ENCODE data around the gene SCFD2. TPM values are rescaled to one million over a fixed set of nuclear protein-coding genes. Genes with fewer than 3 reads are reported as not detected.

Gene SCFD2
- total and polyA plus RNA-seq, 7 donors: 5.8 to 13.3 (median 11.2) TPM

DNA sequence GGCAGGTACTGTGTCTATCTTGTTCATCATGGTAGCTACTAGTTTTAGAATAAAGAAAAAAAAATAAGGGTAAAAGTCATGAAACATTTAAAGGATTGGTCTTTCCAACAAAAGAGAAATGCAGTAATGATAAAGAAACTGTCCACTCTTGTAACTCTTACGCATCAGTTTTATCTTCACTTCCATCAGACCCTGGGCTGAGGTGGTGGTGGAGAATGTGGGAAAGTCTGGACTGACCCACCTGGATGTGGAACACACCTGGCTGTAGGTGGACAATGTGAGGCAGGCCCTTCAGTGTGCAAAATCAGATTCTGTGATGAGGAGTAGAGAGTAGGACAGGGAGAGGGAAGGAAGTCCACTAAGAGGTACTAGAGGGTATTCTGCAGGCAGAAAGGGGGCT, 375.2 kb downstream of the SCFD2 start:
- Histone ChIP-seq H3K36me3 (ENCODE audit: insufficient read depth in 1 of 2, low read depth in 1 of 2) (no peaks in the 10 kb centered on the region), H3K4me1 (no peaks in the 10 kb centered on the region), H3K27ac (no peak overlapping the region), H3K4me3 (no peak overlapping the region), H3K27me3 (ENCODE audit: insufficient read depth in 3 of 3, low read length in 2 of 3) (no peaks in the 10 kb centered on the region), H3K9me3 (no peaks in the 10 kb centered on the region)
- no peak for ATAC-seq
- TF ChIP-seq CTCF (IDR thresholded peaks at IDR 0.05): no peak
- intact Hi-C loops (cut with DNase I): no loop called here
- DNase-seq: no peak
- 97 to 100% (median 97%) methylated on average over 1 of the region's 1 CpG for WGBS, 3 donors

DNA sequence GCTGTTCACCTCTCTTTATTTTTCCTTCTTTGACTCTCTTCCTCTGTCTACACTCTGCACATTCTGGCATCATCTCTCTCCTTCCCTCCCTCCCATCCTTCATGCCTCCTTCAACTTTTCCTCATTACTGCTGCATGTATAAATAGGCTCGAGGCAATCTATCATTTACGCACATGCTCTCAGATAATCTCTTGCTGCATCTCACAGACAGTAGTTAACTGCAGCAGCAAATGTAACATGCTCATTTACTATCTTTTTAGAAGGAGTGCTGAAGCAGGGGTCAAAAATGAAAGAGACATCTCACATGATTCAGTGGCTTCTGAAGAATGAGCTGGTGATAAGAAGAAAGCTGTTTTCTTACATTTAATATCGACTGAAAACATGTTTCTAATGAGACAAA, 376.0 kb downstream of the SCFD2 start:
- H3K4me1 ChIP-seq: no peaks in the 10 kb centered on the region
- no peak overlapping the region for H3K4me3 ChIP-seq
- no peak for DNase-seq
- no peak overlapping the region for H3K27ac ChIP-seq
- H3K36me3 ChIP-seq (ENCODE audit: insufficient read depth in 1 of 2, low read depth in 1 of 2): no peaks in the 10 kb centered on the region
- intact Hi-C loops (cut with DNase I): loop anchor here (10.0 kb wide), 2 partner anchors 265 to 755 kb away; no protein-coding TSS in a partner anchor
- WGBS, 3 donors: 73 to 79% (median 74%) methylated on average over 3 of the region's 3 CpGs
- TF ChIP-seq CTCF (IDR thresholded peaks at IDR 0.05): no peak
- H3K27me3 ChIP-seq (ENCODE audit: insufficient read depth in 3 of 3, low read length in 2 of 3): no peaks in the 10 kb centered on the region
- H3K9me3 ChIP-seq: no peaks in the 10 kb centered on the region
- no peak for ATAC-seq

DNA sequence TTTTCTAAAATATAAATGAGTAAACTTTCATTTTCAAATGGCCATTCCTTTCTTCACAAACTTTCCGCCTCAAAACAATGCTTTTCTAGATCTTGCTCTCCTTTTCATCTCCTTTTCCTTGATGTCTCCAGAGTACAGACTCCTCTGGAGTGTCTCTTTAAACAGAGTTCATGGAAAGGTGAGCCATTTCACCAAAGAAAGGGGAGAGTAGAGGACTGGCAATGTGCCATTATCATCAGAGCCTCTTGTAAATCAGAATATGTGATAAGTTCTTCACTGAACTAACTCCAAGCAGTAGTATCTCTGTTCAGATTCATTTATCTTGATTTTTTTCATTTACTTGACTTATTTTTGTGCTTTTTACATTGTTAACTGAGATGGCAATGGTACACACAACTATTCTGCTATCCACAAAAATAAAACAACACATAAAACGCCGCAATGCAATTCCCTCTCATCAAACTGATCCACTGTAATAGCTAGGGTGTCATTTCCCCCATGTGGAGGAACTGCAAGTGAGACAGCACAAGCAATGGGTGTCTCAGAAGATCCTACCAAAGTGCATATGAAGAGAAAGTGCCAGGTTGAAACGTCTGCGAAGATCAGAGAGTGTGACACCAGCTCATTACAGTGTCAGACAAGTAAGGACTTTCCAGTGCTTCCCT, 378.3 kb downstream of the SCFD2 start:
- no peak overlapping the region for H3K27ac ChIP-seq
- no peak for TF ChIP-seq CTCF (IDR thresholded peaks at IDR 0.05)
- ATAC-seq (no peak), DNase-seq (no peak)
- no peaks in the 10 kb centered on the region for H3K27me3 ChIP-seq (ENCODE audit: insufficient read depth in 3 of 3, low read length in 2 of 3)
- intact Hi-C loops (cut with DNase I): loop anchor here (10.0 kb wide), 2 partner anchors 263 to 753 kb away; no protein-coding TSS in a partner anchor
- no peaks in the 10 kb centered on the region for H3K36me3 ChIP-seq (ENCODE audit: insufficient read depth in 1 of 2, low read depth in 1 of 2)
- no peaks in the 10 kb centered on the region for H3K9me3 ChIP-seq
- no peaks in the 10 kb centered on the region for H3K4me1 ChIP-seq
- 82 to 90% (median 83%) methylated on average over 5 of the region's 5 CpGs for WGBS, 3 donors
- no peak overlapping the region for H3K4me3 ChIP-seq

- 33 to 40% (median 39%) methylated on average over 2 of the region's 2 CpGs for WGBS, 3 donors
- Histone ChIP-seq H3K4me1 (no peaks in the 10 kb centered on the region), H3K4me3 (no peak overlapping the region), H3K27ac (no peak overlapping the region), H3K27me3 (ENCODE audit: insufficient read depth in 3 of 3, low read length in 2 of 3) (no peaks in the 10 kb centered on the region), H3K36me3 (ENCODE audit: insufficient read depth in 1 of 2, low read depth in 1 of 2) (no peaks in the 10 kb centered on the region), H3K9me3 (no peaks in the 10 kb centered on the region)
- no peak for TF ChIP-seq CTCF (IDR thresholded peaks at IDR 0.05)
- no peak for DNase-seq
- ATAC-seq: no peak
- intact Hi-C loops (cut with DNase I): loop anchor here (5.0 to 10.0 kb wide), 4 partner anchors 67 to 750 kb away; no protein-coding TSS in a partner anchor
Measured at GRCh38 chr4:52984462-52984881, 381.4 kb downstream of the SCFD2 start.
